ENCODE results near the gene TERB1.

The TERB1 gene

DNA sequence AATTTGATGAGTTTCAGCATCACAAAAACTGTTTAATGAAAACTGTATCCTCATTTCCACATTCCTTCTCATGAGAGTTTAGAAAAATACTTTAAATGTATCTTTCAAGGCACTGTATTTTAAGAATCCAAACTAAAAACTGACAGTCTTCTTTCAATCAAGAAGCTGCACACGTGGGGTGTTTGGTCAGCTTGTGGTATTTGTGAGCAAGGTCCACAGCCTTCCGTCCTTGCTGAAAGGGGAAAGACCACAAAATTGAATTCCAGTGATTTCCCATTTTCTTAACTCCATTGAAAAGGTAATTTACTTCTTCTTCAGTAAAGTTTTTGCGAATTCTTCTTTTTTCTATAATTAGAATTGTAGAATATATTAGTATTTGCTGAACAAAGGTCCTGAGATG is 46.6 kb downstream of the TERB1 start:
- H3K4me3 Mint-ChIP-seq, result no peak overlapping the region
- TF ChIP-seq, protein P1, sequence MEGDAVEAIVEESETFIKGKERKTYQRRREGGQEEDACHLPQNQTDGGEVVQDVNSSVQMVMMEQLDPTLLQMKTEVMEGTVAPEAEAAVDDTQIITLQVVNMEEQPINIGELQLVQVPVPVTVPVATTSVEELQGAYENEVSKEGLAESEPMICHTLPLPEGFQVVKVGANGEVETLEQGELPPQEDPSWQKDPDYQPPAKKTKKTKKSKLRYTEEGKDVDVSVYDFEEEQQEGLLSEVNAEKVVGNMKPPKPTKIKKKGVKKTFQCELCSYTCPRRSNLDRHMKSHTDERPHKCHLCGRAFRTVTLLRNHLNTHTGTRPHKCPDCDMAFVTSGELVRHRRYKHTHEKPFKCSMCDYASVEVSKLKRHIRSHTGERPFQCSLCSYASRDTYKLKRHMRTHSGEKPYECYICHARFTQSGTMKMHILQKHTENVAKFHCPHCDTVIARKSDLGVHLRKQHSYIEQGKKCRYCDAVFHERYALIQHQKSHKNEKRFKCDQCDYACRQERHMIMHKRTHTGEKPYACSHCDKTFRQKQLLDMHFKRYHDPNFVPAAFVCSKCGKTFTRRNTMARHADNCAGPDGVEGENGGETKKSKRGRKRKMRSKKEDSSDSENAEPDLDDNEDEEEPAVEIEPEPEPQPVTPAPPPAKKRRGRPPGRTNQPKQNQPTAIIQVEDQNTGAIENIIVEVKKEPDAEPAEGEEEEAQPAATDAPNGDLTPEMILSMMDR (IDR thresholded peaks at IDR 0.05), result no peak
- DNase-seq, result no peak
- peaks cover 13% of the 10 kb centered on the region for H3K9me3 Mint-ChIP-seq
- H3K27me3 Mint-ChIP-seq (ENCODE audit: low read depth, poor library complexity), result peaks cover 45% of the 10 kb centered on the region
- H3K27ac Mint-ChIP-seq, result no peak overlapping the region
- H3K4me1 Mint-ChIP-seq, result peaks cover 12% of the 10 kb centered on the region
- peaks cover 17% of the 10 kb centered on the region for H3K36me3 Mint-ChIP-seq (ENCODE audit: low read depth)

DNA sequence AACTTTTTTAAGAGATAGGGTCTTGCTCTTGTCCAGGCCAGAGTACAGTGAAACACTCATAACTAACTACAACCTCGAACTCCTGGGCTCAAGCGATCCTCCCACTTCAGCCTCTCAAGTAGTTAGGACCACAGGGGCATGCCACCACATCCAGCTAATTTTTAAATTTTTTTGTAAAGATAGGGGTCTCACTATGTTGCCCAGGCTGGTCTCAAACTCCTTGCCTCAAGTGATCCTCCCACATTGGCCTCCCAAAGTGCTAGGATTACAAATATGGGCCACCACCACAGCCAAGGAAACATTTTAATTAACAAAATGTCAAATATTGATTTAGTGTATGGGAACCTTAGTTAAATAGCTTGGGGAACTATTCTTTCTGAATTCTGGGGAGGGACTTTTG is 47.2 kb downstream of the TERB1 start:
- H3K9me3 Mint-ChIP-seq, result peaks cover 13% of the 10 kb centered on the region
- peaks cover 24% of the 10 kb centered on the region for H3K36me3 Mint-ChIP-seq (ENCODE audit: low read depth)
- TF ChIP-seq, protein P1 (IDR thresholded peaks at IDR 0.05), result no peak
- peaks cover 19% of the 10 kb centered on the region for H3K4me1 Mint-ChIP-seq
- DNase-seq, result no peak
- H3K4me3 Mint-ChIP-seq, result no peak overlapping the region
- peaks cover 41% of the 10 kb centered on the region for H3K27me3 Mint-ChIP-seq (ENCODE audit: low read depth, poor library complexity)
- H3K27ac Mint-ChIP-seq, result no peak overlapping the region

DNA sequence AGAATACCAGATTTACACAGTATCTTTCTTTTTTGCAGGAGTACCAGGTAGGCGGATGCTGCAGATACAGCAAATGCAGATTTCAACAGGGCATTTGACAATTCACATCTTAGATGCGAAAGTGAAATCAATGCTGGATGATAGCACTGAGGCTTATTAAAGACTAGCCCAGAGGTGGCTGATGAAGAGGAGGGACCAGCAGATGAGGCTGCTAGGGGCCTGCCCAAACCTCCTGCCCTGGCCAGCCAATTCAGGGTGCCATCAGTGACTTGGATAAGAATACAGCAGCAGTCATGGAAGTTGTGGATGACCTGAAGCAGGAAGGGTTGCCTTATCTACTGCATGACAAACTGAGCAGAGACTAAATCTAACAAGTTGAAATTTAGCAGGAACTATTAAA is 48.4 kb downstream of the TERB1 start:
- H3K27ac Mint-ChIP-seq, result no peak overlapping the region
- DNase-seq, result no peak
- TF ChIP-seq, protein P1 (IDR thresholded peaks at IDR 0.05), result no peak
- peaks cover 38% of the 10 kb centered on the region for H3K27me3 Mint-ChIP-seq (ENCODE audit: low read depth, poor library complexity)
- peaks cover 13% of the 10 kb centered on the region for H3K9me3 Mint-ChIP-seq
- H3K4me3 Mint-ChIP-seq, result no peak overlapping the region
- H3K4me1 Mint-ChIP-seq, result peaks cover 26% of the 10 kb centered on the region
- peaks cover 33% of the 10 kb centered on the region for H3K36me3 Mint-ChIP-seq (ENCODE audit: low read depth)

DNA sequence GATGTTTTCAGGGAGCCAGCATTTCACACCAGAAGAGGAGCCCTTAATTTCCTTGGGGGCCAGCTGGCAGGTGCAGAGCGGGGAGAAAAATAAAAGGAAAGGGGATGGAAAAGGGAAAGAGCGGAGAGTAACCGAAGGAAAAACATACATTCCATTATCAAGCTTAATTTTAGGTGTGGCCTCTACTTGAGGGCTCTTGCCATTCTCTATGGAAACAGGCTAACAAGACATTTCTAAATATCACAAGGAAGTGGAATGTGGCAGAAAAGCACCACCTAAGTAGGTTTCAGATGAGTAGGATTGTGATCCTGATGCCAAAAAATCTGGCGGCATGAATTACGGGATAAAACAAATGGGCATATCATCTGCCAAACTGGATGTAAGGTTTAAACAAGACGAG is 49.0 kb downstream of the TERB1 start:
- H3K9me3 Mint-ChIP-seq, result peaks cover 13% of the 10 kb centered on the region
- TF ChIP-seq, protein P1 (IDR thresholded peaks at IDR 0.05), result no peak
- peaks cover 38% of the 10 kb centered on the region for H3K27me3 Mint-ChIP-seq (ENCODE audit: low read depth, poor library complexity)
- peaks cover 33% of the 10 kb centered on the region for H3K36me3 Mint-ChIP-seq (ENCODE audit: low read depth)
- DNase-seq, result no peak
- H3K4me3 Mint-ChIP-seq, result peak overlapping the region; percentile 94
- H3K4me1 Mint-ChIP-seq, result peaks cover 26% of the 10 kb centered on the region
- H3K27ac Mint-ChIP-seq, result peak overlapping the region; percentile 97

DNA sequence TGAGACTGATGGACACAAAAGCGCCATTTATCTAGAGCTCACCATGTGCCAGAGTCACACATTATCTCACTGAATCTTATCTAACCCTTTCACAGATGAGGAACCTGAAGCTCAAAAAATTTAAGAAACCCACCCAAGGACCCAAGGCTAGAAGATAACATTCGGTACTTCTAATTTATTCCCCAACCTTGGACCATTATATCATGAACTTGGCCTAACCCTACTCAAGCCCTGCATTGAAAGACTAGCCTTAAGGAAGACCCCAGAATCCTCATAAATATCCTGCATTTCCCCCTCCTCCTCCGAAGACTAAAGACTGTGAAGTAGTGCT is 49.4 kb downstream of the TERB1 start:
- H3K4me1 Mint-ChIP-seq, result peaks cover 26% of the 10 kb centered on the region
- peaks cover 13% of the 10 kb centered on the region for H3K9me3 Mint-ChIP-seq
- TF ChIP-seq, protein P1 (IDR thresholded peaks at IDR 0.05), result peak; percentile 3
- H3K4me3 Mint-ChIP-seq, result peak overlapping the region; percentile 94
- H3K27me3 Mint-ChIP-seq (ENCODE audit: low read depth, poor library complexity), result peaks cover 38% of the 10 kb centered on the region
- DNase-seq, result no peak
- peak overlapping the region; percentile 97 for H3K27ac Mint-ChIP-seq
- H3K36me3 Mint-ChIP-seq (ENCODE audit: low read depth), result peaks cover 33% of the 10 kb centered on the region

DNA sequence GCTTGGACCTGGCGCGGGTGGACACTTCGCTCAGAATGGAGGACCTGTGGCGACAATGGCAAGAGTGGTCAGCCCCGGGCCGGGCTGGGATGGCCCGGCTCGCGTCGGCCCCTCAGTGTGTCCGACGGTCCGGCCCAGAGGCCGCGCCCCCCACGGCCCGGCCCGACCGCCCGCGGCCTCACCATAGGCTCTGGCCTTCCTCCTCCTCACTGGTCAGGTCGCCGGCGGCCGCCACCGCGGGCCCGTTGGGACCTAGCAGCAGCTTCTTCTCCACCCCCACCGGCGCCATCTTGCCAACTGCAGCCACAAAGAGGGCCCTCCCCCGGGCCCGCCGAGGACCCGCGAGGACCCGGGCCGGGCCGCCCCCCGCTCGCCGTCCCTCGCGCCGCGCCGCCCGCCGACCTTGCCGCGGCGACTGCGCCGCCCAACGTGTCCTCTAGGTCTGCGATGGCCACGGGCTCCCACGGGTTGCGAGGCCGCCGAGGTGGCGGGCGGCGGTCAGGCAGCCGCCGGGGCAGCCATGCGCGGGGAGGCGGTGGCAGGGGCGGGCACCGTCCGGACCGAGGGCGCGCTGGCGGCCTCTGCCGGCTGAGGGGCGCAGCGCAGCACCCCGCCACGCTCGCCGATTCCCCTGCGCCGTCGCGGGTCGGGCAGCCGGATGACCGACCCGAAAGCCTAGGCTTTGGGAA is 49.9 kb downstream of the TERB1 start, which contains the start of gene DYNC1LI2:
Gene DYNC1LI2, minus strand, starts transcription at position 307 of the 689 bp plus-strand sequence. Its CDS starts 18 bp downstream, at position 289.
- Mint-ChIP-seq H3K9me3 (peaks cover 13% of the 10 kb centered on the region), H3K27me3 (ENCODE audit: low read depth, poor library complexity) (peaks cover 33% of the 10 kb centered on the region), H3K4me3 (peak within 1 kb of the TSS; percentile 94), H3K36me3 (ENCODE audit: low read depth) (peaks cover 38% of the 10 kb centered on the region), H3K27ac (peak within 1 kb of the TSS; percentile 97), H3K4me1 (peaks cover 26% of the 10 kb centered on the region)
- peak; percentile 86 for DNase-seq
- TF ChIP-seq, protein P1 (IDR thresholded peaks at IDR 0.05), result peak; percentile 53

Data from nephron progenitor cell (in vitro differentiated cells).